GM21723 (cell line): Measurements from ENCODE around the gene LCMT1.
"Not testable (repeated sequence)": the region's sequence is repeated elsewhere in the genome, so short reads cannot be mapped to it uniquely, and the experiment has no call there.

ENCODE experiments used
- ATAC-seq: cut with Tn5 transposase; IDR thresholded peaks from one replicate; pipeline ENCODE4 v1.9.1; 2021; ENCODE audit warnings: mild to moderate bottlenecking, moderate library complexity; ENCODE audit not compliant: unreplicated experiment

Gene LCMT1

GRCh38 chr16:25111403-25112166 lies at the start of gene LCMT1:
TSS of gene LCMT1 (plus strand) at chr16:25111742. CDS start at chr16:25111884, 142 bp downstream.
- ATAC-seq = peak; percentile 89

DNA sequence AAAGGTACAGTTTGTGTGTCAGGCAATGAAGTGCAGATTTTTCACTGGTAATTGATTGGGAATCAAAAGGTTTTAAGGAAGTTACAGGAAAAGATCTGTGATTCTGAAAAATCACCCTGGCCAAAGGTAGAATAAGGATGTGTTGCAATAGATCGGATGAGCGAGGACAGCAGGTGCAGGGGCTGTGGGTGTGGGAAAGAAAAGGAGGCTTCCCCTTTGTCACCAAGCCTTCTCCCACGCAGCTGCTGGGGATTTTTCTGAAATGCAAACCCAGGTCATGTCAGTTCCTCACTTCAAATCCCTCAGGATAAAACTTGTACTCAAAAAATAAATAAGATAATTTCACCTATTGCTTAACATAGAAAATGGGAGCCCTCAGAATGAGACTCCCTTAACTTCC lies 48.4 kb upstream of the LCMT1 start:
- no peak for ATAC-seq

DNA sequence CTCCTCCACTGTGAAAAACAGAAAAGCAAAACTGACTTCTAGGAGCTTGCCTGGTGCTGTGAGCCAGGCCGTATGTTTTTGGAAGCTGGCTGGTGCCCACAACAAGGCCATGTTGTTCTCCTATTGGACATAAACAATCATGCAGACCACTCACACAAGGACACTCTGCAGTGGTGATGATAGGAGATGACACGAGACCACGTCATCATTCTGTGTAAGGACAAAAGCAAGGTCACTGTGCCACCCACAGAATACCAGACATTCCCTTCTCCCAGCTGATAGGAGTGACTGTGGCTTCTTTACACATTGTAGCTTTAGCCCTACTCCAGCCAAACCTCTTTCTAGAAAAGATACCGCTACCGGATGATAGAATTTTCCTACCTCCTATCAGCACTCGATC lies 47.7 kb upstream of the LCMT1 start:
- no peak for ATAC-seq

DNA sequence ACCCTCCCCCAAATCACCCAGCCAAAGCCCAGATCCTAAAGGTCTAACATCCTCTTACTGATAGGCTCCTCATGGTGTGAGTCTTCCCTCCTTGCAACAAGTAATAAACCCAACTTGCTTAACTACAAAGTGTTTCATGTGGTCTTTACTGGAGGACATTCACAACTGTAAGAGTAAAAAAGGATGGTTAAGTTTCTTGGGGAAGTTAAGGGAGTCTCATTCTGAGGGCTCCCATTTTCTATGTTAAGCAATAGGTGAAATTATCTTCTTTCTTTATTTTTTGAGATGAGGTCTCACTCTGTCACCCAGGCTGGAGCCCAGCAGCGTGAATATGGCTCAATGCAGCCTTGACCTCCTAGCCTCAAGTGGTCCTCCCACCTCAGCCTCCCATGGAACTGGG lies 47.3 kb upstream of the LCMT1 start:
- ATAC-seq = not testable (repeated sequence)

DNA sequence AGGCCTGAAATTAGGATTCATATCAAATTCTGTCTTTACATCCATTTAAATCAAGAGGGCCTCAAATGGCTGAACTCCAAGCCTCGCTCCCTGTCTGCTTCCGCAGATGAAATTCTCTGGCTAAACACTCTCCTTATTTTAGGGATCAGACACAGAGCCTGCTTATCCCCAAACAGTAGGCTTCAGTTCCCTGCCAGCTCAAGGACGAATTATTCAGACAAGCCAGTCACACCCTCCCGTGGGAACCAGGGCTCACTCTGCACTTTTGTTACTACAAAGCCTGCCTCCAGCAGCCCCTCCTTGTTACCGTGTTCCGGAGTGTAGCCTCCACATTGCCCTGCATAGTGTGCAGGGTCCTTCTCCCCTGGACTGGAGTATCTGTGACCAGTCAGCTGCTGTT lies 46.6 kb upstream of the LCMT1 start:
- no peak for ATAC-seq

- no peak for ATAC-seq
Observed at GRCh38 chr16:25065899-25066298, 45.6 kb upstream of the LCMT1 start.

DNA sequence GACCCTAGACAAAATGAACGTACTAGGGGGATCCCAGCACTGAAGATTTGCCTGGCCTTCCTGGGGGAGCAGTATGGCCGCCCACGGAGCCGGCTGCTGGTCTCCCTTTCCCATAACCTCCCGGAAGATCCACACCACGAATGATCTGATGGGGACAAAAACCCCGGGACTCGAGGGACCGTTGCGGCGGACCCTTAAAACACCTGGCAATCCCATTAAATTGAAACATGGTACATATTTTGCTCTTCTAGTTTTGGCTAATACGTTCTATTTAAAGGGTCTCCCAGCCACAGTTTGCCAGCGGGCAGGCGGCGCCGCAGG lies 45.2 kb upstream of the LCMT1 start:
- no peak for ATAC-seq

- peak; percentile 87 for ATAC-seq
Observed at GRCh38 chr16:25066747-25067631, 44.6 kb upstream of the LCMT1 start.

- ATAC-seq = no peak
Observed at GRCh38 chr16:25073854-25074253, 37.7 kb upstream of the LCMT1 start.

DNA sequence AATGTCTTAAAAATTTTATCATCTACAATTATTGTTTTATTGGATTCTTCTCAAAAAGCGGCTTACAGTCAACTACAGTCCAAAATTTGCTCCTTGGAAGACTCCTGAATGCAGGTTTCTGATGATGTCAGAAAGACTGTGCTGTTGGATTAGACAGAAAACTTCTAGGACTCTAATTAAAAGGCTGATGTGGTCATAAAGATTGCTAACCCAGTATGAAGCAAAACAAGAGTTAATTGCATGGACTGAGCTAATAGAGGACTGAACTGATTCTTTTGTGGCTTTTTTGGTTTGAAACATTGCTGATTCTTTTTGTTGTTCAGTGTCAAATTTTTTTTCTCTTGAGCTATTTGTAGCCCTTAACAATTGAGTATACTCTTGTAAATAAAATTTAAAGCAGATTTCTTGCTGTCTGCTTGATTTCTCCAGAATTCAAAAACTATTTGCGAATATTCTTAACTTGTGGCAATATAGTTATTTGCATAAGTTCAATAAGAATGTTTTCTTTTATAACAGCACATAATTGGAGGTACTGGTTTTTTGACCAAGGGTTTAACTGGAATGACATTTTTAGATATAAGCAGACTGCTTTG lies 33.1 kb upstream of the LCMT1 start:
- no peak for ATAC-seq

DNA sequence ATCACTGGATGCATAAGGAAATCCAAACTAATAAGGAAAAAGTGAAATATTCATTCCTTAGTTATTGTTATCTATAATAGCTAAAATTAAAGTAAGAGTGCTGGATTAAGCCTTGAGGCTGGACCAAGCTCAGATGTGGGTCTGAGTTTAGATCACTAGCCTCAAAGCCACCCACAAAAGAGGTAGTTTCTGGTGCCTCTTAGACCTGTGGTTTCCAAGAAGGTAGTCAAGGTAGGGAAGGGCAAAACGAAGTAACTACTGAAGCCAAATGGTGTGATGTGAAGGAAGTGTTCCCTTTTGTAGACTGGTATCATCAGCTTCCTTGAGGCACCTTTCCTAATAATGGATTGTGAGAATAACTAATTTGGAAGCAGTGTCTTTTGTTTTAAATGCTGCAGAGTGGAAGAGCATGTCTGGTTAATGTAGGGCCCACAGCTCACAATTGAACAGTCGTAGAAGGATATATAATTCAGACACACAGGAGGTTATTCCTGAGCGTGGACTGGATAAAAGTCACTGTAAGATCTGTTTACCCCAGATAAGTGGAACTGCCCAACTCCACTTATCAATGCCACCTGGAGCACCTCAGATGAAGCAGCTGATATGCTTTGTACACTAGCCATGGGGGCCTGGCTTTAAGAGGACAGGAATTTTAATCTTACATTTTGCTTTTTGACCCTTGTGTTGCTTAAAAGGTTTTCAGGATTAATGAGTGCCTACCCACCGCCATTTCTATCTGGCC lies 31.7 kb upstream of the LCMT1 start:
- ATAC-seq = no peak

- ATAC-seq = no peak
Observed at GRCh38 chr16:25080420-25081131, 31.0 kb upstream of the LCMT1 start.

GRCh38 chr16:25081702-25082101 lies 29.8 kb upstream of the LCMT1 start:
- ATAC-seq = no peak

GRCh38 chr16:25083065-25083464 lies 28.5 kb upstream of the LCMT1 start:
- no peak for ATAC-seq

- ATAC-seq = no peak
Observed at GRCh38 chr16:25083701-25084100, 27.8 kb upstream of the LCMT1 start.

GRCh38 chr16:25084797-25085196 lies 26.7 kb upstream of the LCMT1 start:
- ATAC-seq = no peak

- no peak for ATAC-seq
Observed at GRCh38 chr16:25087761-25088160, 23.8 kb upstream of the LCMT1 start.

- no peak for ATAC-seq
Observed at GRCh38 chr16:25089351-25089750, 22.2 kb upstream of the LCMT1 start.

GRCh38 chr16:25092441-25092840 lies 19.1 kb upstream of the LCMT1 start:
- no peak for ATAC-seq

DNA sequence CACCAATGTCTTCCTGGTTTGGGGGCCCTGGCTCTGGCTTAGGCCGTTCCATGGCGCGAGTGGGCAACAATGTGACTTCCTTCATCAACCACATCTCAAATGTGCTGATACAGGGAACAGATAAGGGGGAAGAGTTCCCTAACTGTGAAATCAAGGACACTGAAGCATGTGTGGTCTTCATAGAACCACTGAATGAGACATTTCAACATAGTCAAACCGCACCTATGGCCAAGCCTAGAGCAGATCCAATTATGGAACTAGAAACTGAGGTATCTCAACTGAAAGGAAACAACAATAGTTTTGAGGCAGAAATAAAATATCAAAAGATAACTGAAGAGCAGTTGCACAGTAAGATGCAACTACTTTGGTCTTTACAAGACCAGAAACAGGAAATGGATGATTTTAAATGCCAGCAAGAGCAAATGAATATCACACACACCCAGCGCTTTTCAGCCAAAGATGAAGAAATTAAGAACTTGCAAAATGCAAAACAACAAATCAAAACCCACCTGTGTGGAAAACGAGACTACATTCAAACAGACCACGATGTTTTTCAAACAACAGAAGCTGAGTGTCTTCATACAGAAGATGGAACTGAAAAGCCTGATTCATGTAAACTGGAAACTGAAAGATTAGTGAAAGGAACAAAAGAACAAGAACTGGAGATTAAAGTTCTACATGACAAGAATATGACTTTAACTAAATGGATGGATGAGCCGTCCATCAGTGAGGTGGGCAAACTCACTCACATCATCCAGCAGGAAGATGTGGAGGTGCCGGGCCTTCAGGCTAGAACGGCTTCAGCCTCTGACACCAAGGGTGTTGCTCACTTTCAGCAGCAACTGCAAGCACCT lies 18.1 kb upstream of the LCMT1 start:
- peak; percentile 65 for ATAC-seq
